Measurements from ENCODE around the gene PIK3IP1.

PIK3IP1 gene

GRCh38 chr22:31308181-31308580 lies 15.9 kb upstream of the PIK3IP1 start:
- DNase-seq = no peak

DNA sequence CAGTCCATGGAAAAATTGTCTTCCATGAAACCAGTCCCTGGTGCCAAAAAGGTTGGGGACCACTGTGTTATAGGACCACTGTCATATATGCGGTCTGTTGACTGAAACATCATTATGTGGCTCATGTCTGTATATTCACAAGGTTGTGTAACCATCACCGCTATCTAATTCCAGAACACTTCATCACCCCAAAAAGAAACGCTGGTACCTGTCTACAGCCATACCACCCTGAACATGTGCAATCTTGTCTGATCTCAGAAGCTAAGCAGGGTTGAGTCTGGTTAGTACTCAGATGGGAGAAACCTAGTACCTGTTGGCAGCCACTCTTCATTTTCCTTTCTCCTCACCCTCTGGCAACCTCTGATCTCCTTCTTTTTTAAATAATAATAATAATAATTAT lies 12.9 kb upstream of the PIK3IP1 start:
- DNase-seq = no peak

- DNase-seq = no peak
Observed at GRCh38 chr22:31302537-31302936, 10.2 kb upstream of the PIK3IP1 start.

DNA sequence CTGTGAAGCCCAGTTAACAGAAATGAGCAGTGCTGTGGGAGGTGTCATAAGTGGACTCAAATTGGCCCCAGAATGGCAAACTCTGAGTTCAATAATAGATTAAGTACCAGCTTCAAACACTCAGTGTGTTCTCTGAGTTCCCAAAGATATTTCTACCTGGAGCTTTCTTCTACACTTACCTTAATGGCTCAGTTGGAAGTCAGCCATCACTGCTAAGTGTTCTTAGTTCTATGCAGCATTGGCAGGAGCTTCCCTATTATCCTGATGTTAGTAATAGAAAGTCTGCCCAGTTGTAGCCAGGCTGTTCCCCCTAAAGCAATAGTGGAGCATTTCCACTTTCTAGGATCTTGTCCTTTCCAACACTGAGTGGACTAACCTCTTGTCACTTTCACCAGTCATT lies 9.7 kb upstream of the PIK3IP1 start:
- no peak for DNase-seq

- DNase-seq = no peak
Observed at GRCh38 chr22:31300896-31301295, 8.6 kb upstream of the PIK3IP1 start.

DNA sequence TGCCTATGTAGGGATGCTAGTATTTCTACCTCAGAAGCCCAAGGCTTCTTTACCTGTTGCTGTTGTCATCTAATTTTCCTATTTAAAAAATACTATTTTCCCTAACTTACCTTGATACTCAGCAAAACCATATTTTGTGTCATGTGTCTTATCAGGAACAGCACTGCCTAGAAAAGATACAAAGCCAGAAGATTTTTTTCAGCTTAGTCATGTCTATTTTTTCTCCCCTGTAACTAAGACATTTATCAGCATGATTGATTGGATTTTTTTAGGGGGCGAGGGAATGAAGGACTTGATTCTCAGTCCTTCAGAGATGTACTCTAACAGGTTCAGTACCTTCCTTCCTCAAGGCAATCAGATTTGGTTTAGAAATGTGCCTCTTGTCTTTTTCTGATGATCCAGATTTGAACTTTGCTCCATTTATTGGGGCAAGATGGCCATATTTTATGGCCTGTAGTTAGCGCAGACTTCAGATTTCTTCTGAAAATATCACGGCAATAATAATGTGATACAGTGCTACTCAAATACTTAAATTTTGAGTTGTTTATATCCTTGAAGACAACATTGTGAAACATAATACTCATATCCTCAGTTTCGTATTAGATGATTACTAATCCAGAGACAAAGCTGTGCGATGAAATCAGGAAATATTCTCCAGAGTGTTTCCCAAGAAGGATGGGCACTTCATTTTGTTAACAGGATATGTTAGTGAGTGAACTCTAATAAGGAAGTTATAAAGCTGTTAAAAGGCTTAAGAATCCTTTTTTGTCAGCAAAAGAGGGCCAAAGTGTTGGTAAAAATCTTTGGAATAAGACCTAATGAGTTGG lies 3.8 kb upstream of the PIK3IP1 start:
- DNase-seq = no peak

DNA sequence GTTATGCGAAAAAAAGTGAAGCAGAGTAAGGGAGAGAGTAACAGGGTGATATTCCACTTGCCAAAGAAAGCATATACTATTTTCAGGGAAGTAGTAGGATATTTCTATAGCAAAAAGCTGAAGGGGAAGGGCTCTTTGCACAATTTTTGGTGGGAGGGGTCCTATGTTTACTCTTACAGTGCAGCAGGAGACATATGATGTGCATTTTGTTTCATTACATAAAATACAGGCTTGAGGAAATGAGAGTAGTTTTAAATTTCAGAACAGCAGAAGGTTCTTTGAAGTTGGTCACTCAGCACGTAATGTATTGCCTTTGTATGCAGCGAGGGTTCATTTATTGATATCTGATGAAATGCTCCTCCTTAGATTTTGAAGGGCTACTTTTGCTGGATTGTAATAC lies 3.1 kb upstream of the PIK3IP1 start:
- DNase-seq = no peak

DNA sequence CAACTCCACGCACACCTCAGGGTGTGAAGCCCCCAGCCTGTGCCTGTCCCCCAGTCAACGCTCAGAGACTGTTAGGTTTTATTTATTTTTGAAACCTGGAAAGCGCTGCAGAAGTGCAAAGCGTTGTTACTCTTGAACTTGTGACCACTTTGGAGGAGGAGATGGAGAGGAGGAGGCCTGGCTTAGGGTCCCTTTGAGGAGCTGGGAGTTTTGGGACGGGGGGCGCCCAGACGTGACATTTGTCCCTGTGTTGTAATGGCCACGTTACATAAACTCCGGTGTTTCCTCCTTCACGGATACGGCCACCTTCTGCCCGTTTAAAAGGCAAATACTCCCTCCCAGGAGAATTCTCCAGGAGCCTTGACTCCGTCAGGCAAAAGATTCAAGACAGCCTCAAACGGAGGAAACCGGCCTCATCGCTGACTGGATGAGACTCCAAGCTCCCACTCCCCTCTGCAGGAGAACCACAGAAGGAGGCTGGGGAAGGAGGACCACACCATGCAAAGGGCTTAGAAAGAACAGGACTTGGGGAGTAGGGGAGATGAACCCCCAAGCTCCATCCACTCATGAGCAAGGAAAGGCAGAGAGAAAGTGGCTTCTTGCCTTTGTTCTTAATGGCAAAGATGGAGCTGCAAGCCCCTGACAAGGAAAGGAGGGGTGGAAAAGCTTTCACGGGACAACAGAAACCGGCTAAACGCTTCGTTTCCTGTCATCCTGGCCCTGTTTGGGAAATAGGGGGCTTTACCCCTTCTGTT lies 630 bp downstream of the PIK3IP1 start:
- no peak for DNase-seq

GRCh38 chr22:31290494-31291471 lies 1.5 kb downstream of the PIK3IP1 start:
- DNase-seq = peak; percentile 93

- no peak for DNase-seq
Observed at GRCh38 chr22:31289344-31289743, 2.9 kb downstream of the PIK3IP1 start.

DNA sequence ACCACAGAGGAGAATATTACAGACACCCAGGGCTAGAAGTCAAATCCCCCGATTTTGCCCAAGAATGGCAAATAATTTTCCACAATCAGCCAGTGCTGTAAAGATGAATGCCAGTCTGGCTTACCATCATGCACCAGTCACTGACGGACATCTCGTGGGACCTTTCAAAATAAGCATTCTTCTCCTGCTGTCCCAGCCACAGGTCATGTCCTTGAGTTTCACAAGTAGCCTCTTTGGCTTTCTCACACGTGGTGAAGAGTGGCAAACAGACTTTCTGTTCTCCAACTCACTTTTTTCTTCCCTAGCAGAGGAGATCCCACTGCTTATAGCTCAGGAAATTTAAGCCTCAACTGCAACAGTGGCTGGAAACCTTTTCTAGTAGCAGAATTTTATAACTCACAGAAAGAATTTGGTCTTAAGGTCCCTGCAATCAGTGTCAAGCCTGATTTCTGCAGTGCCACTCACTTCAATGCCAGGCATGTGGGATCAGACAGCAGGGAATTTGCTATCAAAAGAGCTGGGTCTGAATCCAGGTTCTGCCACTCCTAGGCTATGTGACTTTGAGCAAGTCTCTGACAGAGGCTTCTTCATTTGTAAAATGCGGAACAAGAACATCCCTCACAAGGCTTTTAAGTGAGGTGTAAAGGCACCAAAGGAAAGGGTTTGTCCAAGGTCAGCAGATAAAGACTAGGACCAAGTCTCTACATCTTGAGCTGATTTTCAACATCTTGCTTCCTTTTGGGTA lies 3.6 kb downstream of the PIK3IP1 start:
- DNase-seq = no peak

- no peak for DNase-seq
Observed at GRCh38 chr22:31287818-31288495, 4.3 kb downstream of the PIK3IP1 start.

DNA sequence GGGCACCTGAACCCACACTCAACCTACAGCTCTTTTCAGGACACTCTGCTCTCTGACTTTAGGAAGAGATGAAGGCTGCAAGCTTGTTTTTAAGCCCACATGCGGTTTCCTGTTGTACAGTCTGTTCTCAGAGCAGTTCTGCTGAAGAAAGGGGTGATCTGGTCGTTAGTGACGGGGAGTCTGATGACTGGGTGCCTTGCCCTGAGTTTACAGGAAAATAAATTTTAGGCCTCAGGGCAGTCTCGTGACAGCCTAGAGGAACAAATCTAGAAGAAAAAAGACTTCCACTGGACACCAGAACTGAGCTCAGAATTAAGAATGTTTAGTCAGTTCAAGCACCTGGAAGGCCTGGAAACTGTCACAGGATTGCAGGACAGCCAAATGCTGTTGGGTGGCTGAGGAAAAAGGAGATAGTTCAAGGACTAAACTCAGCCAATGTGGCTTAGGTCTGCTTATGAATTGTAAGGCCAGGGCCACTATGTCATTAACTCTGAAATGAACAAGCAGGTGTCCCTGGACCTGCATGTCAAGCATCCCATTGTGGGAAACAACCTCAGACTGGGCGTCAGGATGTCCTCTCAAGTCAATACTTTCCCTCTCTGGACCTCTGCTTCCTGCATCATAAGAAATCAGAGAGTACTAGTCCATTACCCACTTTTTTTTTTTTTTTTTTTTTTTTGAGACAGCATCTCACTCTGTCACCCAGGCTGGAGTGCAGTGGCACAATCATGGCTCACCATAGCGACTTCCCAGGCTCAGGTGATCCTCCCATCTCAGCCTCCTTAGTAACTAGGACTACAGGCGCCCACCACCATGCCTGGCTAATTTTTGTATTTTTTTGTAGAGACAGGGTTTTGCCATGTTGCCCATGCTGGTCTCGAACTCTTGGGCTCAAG lies 5.7 kb downstream of the PIK3IP1 start:
- peak; percentile 42 for DNase-seq

DNA sequence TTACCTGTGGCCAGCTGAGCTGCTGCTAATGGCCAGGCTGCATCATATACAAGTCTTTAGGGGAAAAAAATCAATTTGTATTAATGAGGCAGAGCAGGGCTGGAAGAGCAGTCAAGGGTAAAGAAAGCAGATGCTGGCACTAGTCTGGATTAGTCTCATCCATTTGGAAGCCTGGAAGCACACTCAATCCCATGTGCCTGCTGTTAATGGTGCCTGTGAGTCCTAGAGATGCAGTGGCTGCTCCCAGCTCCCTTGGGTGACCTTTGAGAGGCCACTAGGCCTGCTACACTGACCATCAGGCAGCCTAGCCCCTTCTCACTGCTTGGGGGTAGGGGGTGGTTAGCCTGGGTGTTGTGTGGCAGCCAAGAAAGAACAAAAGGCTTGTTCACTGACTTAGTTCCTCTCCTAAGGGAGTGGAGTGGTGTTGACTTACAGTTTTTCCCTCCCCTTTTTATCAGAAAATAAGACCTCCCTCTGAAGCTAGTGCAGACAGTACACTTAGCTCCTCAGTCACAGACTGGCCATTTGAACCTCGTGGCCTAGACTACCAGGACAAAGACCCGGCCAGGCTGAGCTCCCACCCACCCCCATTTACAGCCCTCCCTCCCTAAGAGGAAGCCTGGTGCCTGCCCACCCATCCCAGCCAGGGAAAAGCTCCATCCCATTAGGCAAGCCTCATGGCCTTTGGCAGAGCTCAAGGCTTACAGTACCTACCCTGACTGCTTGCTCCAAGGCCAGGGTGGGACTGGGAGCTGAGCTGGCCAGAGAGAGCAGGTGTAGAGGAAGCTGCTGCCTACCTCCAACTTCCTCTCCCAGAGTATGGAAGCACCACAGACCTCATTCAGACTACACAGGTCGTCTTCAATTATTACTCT lies 7.8 kb downstream of the PIK3IP1 start:
- DNase-seq = no peak

GRCh38 chr22:31282748-31283468 lies 9.4 kb downstream of the PIK3IP1 start:
- no peak for DNase-seq

DNA sequence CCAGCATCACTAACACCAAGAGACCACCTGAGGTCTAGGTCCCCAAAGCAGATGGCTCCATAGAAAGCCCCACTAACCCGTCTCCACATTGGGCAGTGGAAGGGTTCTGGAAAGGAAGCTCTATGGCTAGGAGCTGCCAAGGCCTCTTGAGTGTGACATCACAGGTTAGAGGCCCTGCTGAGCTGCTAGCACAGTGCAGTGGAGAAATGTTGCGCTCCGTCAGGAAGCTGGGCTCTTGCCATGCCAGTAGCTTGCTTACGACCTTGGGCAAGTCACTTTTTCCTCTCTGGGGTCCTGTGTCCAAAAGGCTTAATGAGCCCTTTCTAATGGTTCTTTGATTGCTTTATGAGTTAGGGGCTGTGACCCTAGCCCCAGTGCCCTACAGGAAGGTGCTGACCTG lies 10.6 kb downstream of the PIK3IP1 start:
- no peak for DNase-seq

GRCh38 chr22:31279821-31280505 lies 12.3 kb downstream of the PIK3IP1 start:
- no peak for DNase-seq

- DNase-seq = no peak
Observed at GRCh38 chr22:31279327-31279669, 13.0 kb downstream of the PIK3IP1 start.
